ENCODE data around the gene CCDC117.

CCDC117 gene

DNA sequence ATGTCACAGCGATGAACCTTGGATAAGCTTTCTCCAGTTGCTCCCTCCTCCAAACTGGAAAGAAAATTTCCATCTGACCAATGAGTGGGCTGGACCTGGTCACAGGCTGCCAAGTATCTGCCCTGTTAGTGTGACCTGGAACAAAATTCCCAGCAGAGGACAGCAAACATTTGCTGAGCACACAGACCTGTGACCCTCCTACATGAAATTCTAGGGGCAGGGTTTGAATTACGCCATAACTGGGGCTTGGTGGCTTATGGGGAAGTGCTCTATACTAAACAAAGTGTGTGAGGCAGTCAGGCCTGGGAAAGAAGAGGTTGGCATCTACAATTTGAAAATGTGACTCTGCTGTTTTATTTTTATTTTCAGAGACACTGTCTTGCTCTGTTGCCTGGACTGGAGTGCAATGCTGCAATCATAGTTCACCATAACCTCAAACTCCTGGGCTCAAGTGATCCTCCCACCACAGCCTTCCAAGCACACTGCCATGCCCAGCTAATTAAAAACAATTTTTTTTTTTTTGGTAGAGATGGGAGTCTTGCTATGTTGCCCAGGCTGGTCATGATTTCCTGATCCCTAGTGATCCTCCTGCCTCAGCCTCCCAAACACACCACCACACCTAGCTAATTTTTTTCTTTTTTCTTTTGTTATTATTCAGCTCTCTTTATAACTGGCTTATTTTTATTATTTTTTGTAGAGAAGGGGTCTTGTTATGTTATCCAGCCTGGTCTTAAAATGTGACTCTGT, 41.5 kb downstream of the CCDC117 start:
- H4K20me1 ChIP-seq (ENCODE audit: low read depth, low read length) = no peaks in the 10 kb centered on the region
- H3K4me2 ChIP-seq (ENCODE audit: low read depth, low read length, poor library complexity, severe bottlenecking) = no peak overlapping the region
- no peak overlapping the region for H3K27ac ChIP-seq (ENCODE audit: low read depth, low read length)
- no peaks in the 10 kb centered on the region for H3F3A ChIP-seq (ENCODE audit: insufficient read depth)
- H3K4me3 ChIP-seq (ENCODE audit: insufficient read depth, low read length, poor library complexity, severe bottlenecking) = no peak overlapping the region
- no peaks in the 10 kb centered on the region for H3K9me2 ChIP-seq (replicated peaks; ENCODE audit: insufficient read depth, low read length)
- no peak overlapping the region for H3K9ac ChIP-seq (ENCODE audit: low read length)
- H3K27me3 ChIP-seq (ENCODE audit: low read length) = no peaks in the 10 kb centered on the region
- no peaks in the 10 kb centered on the region for H3K79me2 ChIP-seq (ENCODE audit: insufficient read depth, low read length)
- no peaks in the 10 kb centered on the region for H3K36me3 ChIP-seq (ENCODE audit: low read length)
- no peaks in the 10 kb centered on the region for H3K9me3 ChIP-seq (ENCODE audit: insufficient read depth, low read length)
- TF ChIP-seq, protein P1, sequence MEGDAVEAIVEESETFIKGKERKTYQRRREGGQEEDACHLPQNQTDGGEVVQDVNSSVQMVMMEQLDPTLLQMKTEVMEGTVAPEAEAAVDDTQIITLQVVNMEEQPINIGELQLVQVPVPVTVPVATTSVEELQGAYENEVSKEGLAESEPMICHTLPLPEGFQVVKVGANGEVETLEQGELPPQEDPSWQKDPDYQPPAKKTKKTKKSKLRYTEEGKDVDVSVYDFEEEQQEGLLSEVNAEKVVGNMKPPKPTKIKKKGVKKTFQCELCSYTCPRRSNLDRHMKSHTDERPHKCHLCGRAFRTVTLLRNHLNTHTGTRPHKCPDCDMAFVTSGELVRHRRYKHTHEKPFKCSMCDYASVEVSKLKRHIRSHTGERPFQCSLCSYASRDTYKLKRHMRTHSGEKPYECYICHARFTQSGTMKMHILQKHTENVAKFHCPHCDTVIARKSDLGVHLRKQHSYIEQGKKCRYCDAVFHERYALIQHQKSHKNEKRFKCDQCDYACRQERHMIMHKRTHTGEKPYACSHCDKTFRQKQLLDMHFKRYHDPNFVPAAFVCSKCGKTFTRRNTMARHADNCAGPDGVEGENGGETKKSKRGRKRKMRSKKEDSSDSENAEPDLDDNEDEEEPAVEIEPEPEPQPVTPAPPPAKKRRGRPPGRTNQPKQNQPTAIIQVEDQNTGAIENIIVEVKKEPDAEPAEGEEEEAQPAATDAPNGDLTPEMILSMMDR (IDR thresholded peaks at IDR 0.05; ENCODE audit: insufficient read depth, low read length, poor library complexity, severe bottlenecking) = no peak
- TF ChIP-seq EZH2phosphoT487 (conservative IDR thresholded peaks at IDR 0.05; ENCODE audit: low read length) = no peak
- no peak overlapping the region for H2AFZ ChIP-seq (ENCODE audit: low read depth, low read length, severe bottlenecking)

DNA sequence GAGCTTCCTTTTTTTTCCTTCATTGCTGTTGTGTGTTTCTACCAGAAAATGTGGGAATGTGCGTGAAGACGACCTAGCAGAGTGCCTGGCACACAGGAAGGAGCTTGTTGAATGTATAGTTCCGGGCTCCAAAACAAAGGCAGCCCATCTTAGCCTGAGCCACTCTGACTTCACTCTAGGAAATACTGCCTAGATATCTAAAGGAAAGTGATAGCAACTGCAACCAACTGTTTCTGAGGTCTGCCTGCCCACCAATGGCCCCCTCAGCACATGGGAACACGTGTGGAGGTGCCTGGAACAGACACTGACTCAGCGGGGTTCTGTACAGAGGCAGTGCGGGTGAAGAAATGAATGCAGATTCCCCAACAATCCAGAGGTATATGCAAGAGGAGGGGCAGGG, 42.6 kb downstream of the CCDC117 start:
- Histone ChIP-seq H3K79me2 (ENCODE audit: insufficient read depth, low read length) (no peaks in the 10 kb centered on the region), H3K4me2 (ENCODE audit: low read depth, low read length, poor library complexity, severe bottlenecking) (no peak overlapping the region), H3K27ac (ENCODE audit: low read depth, low read length) (no peak overlapping the region), H3K9me2 (replicated peaks; ENCODE audit: insufficient read depth, low read length) (no peaks in the 10 kb centered on the region), H3K36me3 (ENCODE audit: low read length) (no peaks in the 10 kb centered on the region), H3K9ac (ENCODE audit: low read length) (no peak overlapping the region), H3K4me3 (ENCODE audit: insufficient read depth, low read length, poor library complexity, severe bottlenecking) (no peak overlapping the region), H4K20me1 (ENCODE audit: low read depth, low read length) (no peaks in the 10 kb centered on the region), H3K27me3 (ENCODE audit: low read length) (no peaks in the 10 kb centered on the region), H2AFZ (ENCODE audit: low read depth, low read length, severe bottlenecking) (no peak overlapping the region), H3F3A (ENCODE audit: insufficient read depth) (no peaks in the 10 kb centered on the region), H3K9me3 (ENCODE audit: insufficient read depth, low read length) (no peaks in the 10 kb centered on the region)
- TF ChIP-seq, protein P1 (IDR thresholded peaks at IDR 0.05; ENCODE audit: insufficient read depth, low read length, poor library complexity, severe bottlenecking) = no peak
- no peak for TF ChIP-seq EZH2phosphoT487 (conservative IDR thresholded peaks at IDR 0.05; ENCODE audit: low read length)

DNA sequence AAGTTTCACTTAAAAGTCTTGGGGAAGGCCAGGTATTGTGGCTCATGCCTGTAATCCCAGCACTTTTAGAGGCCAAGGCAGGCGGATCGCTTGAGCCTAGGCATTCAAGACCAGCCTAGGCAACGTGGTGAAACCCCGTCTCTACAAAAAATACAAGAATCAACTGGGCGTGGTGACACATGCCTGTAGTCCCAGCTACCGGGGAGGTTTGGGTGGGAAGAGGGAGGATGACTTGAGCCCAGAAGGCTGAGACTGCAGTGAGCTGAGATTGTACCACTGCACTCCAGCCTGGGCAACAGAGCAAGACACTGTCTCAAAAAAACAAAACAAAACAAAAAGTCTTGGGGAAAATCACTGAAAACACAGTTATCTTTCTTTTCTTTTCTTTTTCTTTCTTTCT, 43.2 kb downstream of the CCDC117 start:
- Histone ChIP-seq H3K4me2 (ENCODE audit: low read depth, low read length, poor library complexity, severe bottlenecking) (no peak overlapping the region), H3K27me3 (ENCODE audit: low read length) (no peaks in the 10 kb centered on the region), H3K36me3 (ENCODE audit: low read length) (no peaks in the 10 kb centered on the region), H3K27ac (ENCODE audit: low read depth, low read length) (no peak overlapping the region), H3K4me3 (ENCODE audit: insufficient read depth, low read length, poor library complexity, severe bottlenecking) (no peak overlapping the region), H3K9me3 (ENCODE audit: insufficient read depth, low read length) (no peaks in the 10 kb centered on the region), H3K9me2 (replicated peaks; ENCODE audit: insufficient read depth, low read length) (no peaks in the 10 kb centered on the region), H4K20me1 (ENCODE audit: low read depth, low read length) (no peaks in the 10 kb centered on the region), H2AFZ (ENCODE audit: low read depth, low read length, severe bottlenecking) (no peak overlapping the region), H3K79me2 (ENCODE audit: insufficient read depth, low read length) (no peaks in the 10 kb centered on the region), H3K9ac (ENCODE audit: low read length) (no peak overlapping the region), H3F3A (ENCODE audit: insufficient read depth) (no peaks in the 10 kb centered on the region)
- TF ChIP-seq EZH2phosphoT487 (conservative IDR thresholded peaks at IDR 0.05; ENCODE audit: low read length) = no peak
- TF ChIP-seq, protein P1 (IDR thresholded peaks at IDR 0.05; ENCODE audit: insufficient read depth, low read length, poor library complexity, severe bottlenecking) = no peak
